GM19324 (cell line): ENCODE data around the gene PTEN.
"Not testable (repeated sequence)": the region's sequence is repeated elsewhere in the genome, so short reads cannot be mapped to it uniquely, and the experiment has no call there.

Experiments used
- ATAC-seq: cut with Tn5 transposase; IDR thresholded peaks from one replicate; pipeline ENCODE4 v1.9.1; 2021; ENCODE audit warnings: mild to moderate bottlenecking, moderate library complexity; ENCODE audit not compliant: unreplicated experiment, low FRiP score

Gene PTEN

GRCh38 chr10:87844837-87845623, 18.4 kb upstream of the PTEN start:
- ATAC-seq, result no peak

- ATAC-seq, result no peak
Measured at GRCh38 chr10:87845624-87845998, 17.8 kb upstream of the PTEN start.

GRCh38 chr10:87846023-87846422, 17.4 kb upstream of the PTEN start:
- no peak for ATAC-seq

GRCh38 chr10:87846711-87847110, 16.7 kb upstream of the PTEN start:
- ATAC-seq, result not testable (repeated sequence)

GRCh38 chr10:87847550-87847949, 15.9 kb upstream of the PTEN start:
- ATAC-seq, result no peak

GRCh38 chr10:87849001-87849400, 14.4 kb upstream of the PTEN start:
- ATAC-seq, result no peak

- ATAC-seq, result no peak
Measured at GRCh38 chr10:87850742-87851205, 12.7 kb upstream of the PTEN start.

- ATAC-seq, result no peak
Measured at GRCh38 chr10:87852089-87852488, 11.3 kb upstream of the PTEN start.

GRCh38 chr10:87855247-87855646, 8.2 kb upstream of the PTEN start:
- ATAC-seq, result not testable (repeated sequence)

GRCh38 chr10:87855665-87856064, 7.8 kb upstream of the PTEN start:
- ATAC-seq, result not testable (repeated sequence)

GRCh38 chr10:87860156-87860795, 3.1 kb upstream of the PTEN start:
- ATAC-seq, result no peak

- no peak for ATAC-seq
Measured at GRCh38 chr10:87860816-87861403, 2.5 kb upstream of the PTEN start.

- peak; percentile 5 for ATAC-seq
Measured at GRCh38 chr10:87861566-87861952, 1.9 kb upstream of the PTEN start.

GRCh38 chr10:87861953-87862678, 1.3 kb upstream of the PTEN start:
- ATAC-seq, result peak; percentile 67

GRCh38 chr10:87862679-87863052, 759 bp upstream of the PTEN start:
- ATAC-seq, result peak; percentile 12

- ATAC-seq, result not testable (repeated sequence)
Measured at GRCh38 chr10:87863951-87864495, 598 bp downstream of the PTEN start.

- no peak for ATAC-seq
Measured at GRCh38 chr10:87864496-87865059, 1.2 kb downstream of the PTEN start.

- no peak for ATAC-seq
Measured at GRCh38 chr10:87865241-87865881, 1.9 kb downstream of the PTEN start.

- no peak for ATAC-seq
Measured at GRCh38 chr10:87866412-87866974, 3.1 kb downstream of the PTEN start.

GRCh38 chr10:87867453-87867852, 4.0 kb downstream of the PTEN start:
- ATAC-seq, result no peak
